GM13976 (cell line): ENCODE measurements around the gene JUNB.
"Not testable (repeated sequence)": the region's sequence is repeated elsewhere in the genome, so short reads cannot be mapped to it uniquely, and the experiment has no call there.

ENCODE experiments used
- DNase-seq: peaks from one replicate; pipeline ENCODE4 v3.0.0; 2012; ENCODE audit warnings: low spot score
- CTCF ChIP-seq: IDR thresholded peaks from 2 replicates; pipeline ENCODE4 v1.5.1; 2012; ENCODE audit warnings: borderline replicate concordance, mild to moderate bottlenecking; ENCODE audit not compliant: insufficient read depth; ENCODE audit errors: extremely low read depth, missing control alignments, control extremely low read depth
- in situ Hi-C: fragments of 300-500 bp; cut with MboI; formaldehyde crosslinking; loops from one replicate; pipeline ENCODE4 v1.12.0; 2022; ENCODE audit warnings: low sequenced_read_pairs, mixed read lengths, inconsistent platforms; ENCODE audit not compliant: unreplicated experiment

JUNB gene

GRCh38 chr19:12806242-12807081, 15.2 kb downstream of the JUNB start, which contains the start of gene RNASEH2A:
TSS of gene RNASEH2A (plus strand) at chr19:12806584. CDS start at chr19:12806674, 90 bp downstream.
- in situ Hi-C loops: no loop called here
- TF ChIP-seq CTCF: no peak
- DNase-seq: peak; percentile 99

- no peak for TF ChIP-seq CTCF
- no peak for DNase-seq
- in situ Hi-C loops: no loop called here
Observed at GRCh38 chr19:12815088-12815487, 23.8 kb downstream of the JUNB start.

GRCh38 chr19:12817188-12817587, 25.9 kb downstream of the JUNB start:
- DNase-seq, in situ Hi-C loops: not testable (repeated sequence)

- in situ Hi-C loops, DNase-seq: not testable (repeated sequence)
Observed at GRCh38 chr19:12817810-12818209, 26.5 kb downstream of the JUNB start.

DNA sequence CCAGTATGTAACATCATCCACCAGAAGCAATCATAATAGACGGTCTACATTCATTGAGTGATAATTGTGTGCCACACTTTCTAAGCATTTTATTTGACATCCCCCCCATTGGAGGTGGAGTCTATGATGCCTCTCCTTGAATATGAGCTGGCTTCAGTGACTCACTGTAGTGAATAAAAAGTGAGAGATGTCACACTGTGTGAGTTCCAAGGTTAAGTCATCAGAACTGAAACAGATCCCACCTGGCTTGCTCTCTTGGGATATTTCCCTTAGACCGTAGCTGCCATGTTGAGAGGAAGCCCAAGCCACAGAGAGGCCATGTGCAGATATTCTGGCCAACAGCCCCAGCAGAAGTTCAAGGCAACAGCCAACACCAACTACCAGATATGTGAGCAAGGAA, 30.5 kb downstream of the JUNB start:
- in situ Hi-C loops: no loop called here
- no peak for TF ChIP-seq CTCF
- DNase-seq: no peak

DNA sequence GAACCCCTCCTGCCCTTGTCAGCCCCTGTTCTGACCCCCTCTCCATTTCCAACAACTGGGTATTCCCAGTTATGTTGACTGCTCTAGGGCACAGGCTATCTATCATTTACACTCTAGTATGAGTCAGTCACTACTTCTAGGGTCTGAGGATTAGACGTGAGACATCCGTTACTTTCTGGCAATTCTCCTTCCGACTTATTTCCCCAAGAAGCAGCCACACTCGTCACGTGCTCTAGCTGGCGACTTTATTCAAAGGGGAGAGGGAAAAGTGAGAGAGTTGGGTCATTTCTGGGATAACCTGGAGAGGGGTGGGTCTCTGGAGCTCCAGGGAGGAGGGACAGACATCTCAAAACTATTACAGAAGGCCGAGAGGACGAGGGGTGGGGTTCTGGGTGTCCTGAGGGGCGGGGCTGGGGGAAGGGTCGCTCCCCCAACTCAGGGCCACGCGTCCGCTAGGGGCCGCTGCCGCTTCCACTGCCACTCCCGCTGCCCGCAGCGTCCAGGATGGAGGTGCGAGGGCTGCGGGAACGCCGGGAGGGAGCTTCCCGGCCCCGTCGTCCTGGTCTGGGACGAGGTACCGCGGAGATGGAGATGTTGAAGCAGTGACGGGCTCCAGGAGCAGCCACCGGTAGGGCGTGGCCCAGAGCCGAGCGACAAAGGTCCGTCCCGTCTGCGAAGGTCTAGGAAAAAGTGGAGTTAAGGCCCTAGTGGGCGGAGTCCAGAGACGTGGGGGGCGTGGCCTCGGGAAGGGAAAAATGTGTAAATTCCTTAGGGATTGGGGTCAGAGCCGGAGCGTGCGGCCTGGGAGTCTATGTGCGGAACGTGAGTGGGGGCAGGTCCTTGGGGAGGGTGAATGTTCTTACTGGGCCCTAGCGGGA, 34.2 kb downstream of the JUNB start:
- DNase-seq: peak; percentile 62
- peak; percentile 29 for TF ChIP-seq CTCF
- in situ Hi-C loops: no loop called here

DNA sequence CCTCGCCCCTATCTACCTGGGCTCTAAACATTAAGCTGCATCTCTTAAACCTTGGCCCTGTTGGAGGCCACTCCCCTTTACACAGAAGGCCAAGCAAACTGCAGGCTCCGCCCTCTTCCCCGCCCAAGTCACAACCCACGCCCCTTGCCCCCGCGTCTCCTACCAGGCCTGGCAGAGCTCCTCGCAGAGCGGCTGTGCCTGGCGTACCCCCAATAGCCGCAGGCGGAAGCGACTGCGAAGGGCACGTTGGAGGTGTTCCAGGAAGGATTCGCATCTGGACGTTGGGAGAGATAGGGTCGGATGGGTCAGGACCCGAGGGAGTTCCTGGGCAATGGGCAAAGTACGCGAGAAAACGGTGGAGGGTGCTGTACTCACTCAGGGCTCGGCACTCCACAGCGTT, 37.2 kb downstream of the JUNB start:
- TF ChIP-seq CTCF: no peak
- in situ Hi-C loops: no loop called here
- peak; percentile 65 for DNase-seq
